ENCODE measurements around the gene LYPD4.

LYPD4 gene

DNA sequence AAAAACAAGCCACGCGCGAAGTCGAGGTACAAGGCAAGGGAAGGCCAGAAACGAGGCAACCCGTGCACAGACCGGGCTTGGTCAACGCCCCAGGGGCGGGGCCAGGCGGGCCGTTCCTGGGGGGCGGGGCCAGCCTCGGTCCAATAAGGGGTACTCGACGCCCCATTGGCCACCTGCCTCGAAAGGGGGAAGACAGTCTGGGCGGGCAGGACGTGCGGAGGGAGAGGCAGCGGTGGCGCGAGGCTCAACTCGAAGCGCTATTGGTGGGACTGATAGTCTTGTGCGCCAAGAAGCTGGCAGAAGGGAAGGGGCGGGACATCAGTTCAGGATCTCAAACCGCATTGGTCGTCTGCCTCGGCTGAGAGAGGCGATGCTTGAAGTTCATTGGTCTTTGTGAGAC lies at the start of gene LYPD4:
Gene LYPD4, minus strand, starts transcription at position 83 of the 400 bp plus-strand sequence. CDS start 5,398 bp downstream, outside the sequence.
- peaks cover 24% of the 10 kb centered on the region for H3K27me3 Mint-ChIP-seq
- peaks cover 6% of the 10 kb centered on the region for H3K36me3 Mint-ChIP-seq
- peaks cover 9% of the 10 kb centered on the region for H3K9me3 Mint-ChIP-seq
- H3K4me3 Mint-ChIP-seq: no peak within 1 kb of the TSS
- no peaks in the 10 kb centered on the region for H3K4me1 Mint-ChIP-seq
- no peak for ATAC-seq
- H3K27ac Mint-ChIP-seq: no peak within 1 kb of the TSS

GRCh38 chr19:41893899-41894298 lies 49.4 kb upstream of the LYPD4 start:
- Mint-ChIP-seq H3K27ac (peak overlapping the region; percentile 77), H3K36me3 (peaks cover 60% of the 10 kb centered on the region), H3K4me3 (no peak overlapping the region), H3K4me1 (peaks cover 48% of the 10 kb centered on the region), H3K27me3 (no peaks in the 10 kb centered on the region), H3K9me3 (no peaks in the 10 kb centered on the region)
- ATAC-seq: peak; percentile 18

- Mint-ChIP-seq H3K4me1 (peaks cover 51% of the 10 kb centered on the region), H3K4me3 (no peak overlapping the region), H3K27ac (no peak overlapping the region), H3K9me3 (no peaks in the 10 kb centered on the region), H3K27me3 (no peaks in the 10 kb centered on the region), H3K36me3 (peaks cover 51% of the 10 kb centered on the region)
- no peak for ATAC-seq
Measured at GRCh38 chr19:41892173-41892902, 47.9 kb upstream of the LYPD4 start.

GRCh38 chr19:41890936-41891335 lies 46.5 kb upstream of the LYPD4 start:
- Mint-ChIP-seq H3K9me3 (no peaks in the 10 kb centered on the region), H3K4me1 (peaks cover 57% of the 10 kb centered on the region), H3K4me3 (no peak overlapping the region), H3K36me3 (peaks cover 38% of the 10 kb centered on the region), H3K27ac (no peak overlapping the region), H3K27me3 (no peaks in the 10 kb centered on the region)
- no peak for ATAC-seq

GRCh38 chr19:41889896-41890295 lies 45.4 kb upstream of the LYPD4 start:
- Mint-ChIP-seq H3K4me3 (no peak overlapping the region), H3K27ac (peak overlapping the region; percentile 23), H3K9me3 (no peaks in the 10 kb centered on the region), H3K4me1 (peaks cover 60% of the 10 kb centered on the region), H3K27me3 (no peaks in the 10 kb centered on the region), H3K36me3 (peaks cover 30% of the 10 kb centered on the region)
- no peak for ATAC-seq

- peaks cover 58% of the 10 kb centered on the region for H3K4me1 Mint-ChIP-seq
- peak overlapping the region; percentile 77 for H3K27ac Mint-ChIP-seq
- no peaks in the 10 kb centered on the region for H3K27me3 Mint-ChIP-seq
- no peak overlapping the region for H3K4me3 Mint-ChIP-seq
- ATAC-seq: no peak
- peaks cover 23% of the 10 kb centered on the region for H3K36me3 Mint-ChIP-seq
- H3K9me3 Mint-ChIP-seq: no peaks in the 10 kb centered on the region
Measured at GRCh38 chr19:41888926-41889325, 44.4 kb upstream of the LYPD4 start.

DNA sequence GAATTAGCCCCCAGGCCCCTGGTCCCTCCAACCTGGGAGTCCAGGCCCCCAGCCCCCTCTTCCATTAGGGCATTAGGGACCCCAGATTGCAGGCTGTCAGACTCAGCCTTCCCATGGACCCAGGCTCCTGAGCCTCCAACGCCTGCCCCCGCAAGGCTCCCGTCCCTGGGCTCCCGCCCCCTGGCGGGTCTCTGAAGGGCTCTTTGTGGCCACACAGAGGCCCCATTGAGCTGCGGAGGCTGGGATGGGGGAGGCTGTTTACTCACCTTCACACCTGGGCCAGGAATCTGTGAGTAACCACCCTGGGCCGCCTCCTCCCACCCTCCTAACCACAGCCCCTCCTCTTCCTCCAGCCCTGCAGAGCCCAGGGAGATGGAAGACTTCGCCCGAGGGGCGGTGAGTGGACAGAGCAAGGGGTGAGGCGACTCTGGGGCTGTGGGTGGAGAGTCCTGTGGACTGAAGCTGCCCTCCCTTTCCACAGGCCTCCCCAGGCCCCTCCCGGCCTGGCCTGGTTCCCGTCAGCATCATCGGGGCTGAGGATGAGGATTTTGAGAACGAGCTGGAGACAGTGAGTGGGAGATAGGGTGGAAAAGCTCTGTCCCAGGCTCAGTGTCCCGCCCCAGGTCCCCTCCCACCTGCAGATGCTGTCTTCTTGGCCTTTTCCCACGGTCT lies 43.4 kb upstream of the LYPD4 start:
- Mint-ChIP-seq H3K36me3 (peaks cover 22% of the 10 kb centered on the region), H3K4me3 (peak overlapping the region; percentile 69), H3K4me1 (peaks cover 54% of the 10 kb centered on the region), H3K27ac (peak overlapping the region; percentile 77), H3K9me3 (no peaks in the 10 kb centered on the region), H3K27me3 (no peaks in the 10 kb centered on the region)
- ATAC-seq: peak; percentile 35

DNA sequence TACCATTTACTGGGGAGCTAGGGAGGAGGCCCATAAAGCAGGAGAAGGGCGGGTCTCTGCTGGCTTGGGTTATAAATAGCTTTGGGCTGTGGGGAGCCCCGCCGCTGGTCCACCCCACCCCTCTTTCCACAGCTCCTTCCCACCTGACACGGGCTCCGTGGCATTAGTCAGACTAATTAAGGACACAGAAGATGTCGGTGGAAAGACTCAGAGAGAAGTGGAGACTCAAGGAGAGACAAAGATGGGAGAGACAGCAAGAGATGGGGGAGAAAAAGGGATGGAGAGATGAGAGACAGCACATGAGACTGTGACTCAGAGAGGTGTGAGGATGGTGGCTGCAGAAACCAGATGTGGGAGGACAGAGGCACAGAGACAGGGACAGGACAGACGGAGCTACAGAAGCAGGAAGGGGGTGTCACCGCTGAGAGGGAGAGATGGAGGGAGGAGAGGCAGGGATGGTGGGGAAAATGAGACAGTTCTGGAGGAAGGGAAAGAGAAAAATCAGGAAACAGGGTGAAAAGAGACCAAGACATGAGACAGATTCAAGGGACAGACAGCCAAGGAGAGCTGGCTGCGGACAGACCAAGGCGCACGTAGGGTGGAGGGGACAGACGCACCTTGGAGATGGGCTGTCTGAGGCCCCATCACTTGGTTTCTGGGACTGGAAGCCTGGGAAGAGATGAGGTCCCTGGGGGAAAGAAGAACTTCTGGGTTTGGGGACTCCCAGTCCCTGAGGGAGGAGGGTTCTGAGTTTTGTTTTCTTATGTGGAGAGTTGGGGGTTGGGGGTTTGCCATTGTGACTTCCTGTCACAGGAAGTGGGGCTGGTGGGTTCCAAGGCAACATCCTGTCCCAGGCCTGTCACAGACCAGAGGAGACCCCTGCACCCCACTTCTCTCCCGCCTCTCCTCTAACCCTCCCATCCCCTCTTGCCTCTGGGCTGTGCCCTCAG lies 42.6 kb upstream of the LYPD4 start:
- Mint-ChIP-seq H3K4me1 (peaks cover 62% of the 10 kb centered on the region), H3K4me3 (peak overlapping the region; percentile 69), H3K9me3 (no peaks in the 10 kb centered on the region), H3K36me3 (peaks cover 22% of the 10 kb centered on the region), H3K27me3 (no peaks in the 10 kb centered on the region), H3K27ac (peak overlapping the region; percentile 77)
- ATAC-seq: peak; percentile 5

DNA sequence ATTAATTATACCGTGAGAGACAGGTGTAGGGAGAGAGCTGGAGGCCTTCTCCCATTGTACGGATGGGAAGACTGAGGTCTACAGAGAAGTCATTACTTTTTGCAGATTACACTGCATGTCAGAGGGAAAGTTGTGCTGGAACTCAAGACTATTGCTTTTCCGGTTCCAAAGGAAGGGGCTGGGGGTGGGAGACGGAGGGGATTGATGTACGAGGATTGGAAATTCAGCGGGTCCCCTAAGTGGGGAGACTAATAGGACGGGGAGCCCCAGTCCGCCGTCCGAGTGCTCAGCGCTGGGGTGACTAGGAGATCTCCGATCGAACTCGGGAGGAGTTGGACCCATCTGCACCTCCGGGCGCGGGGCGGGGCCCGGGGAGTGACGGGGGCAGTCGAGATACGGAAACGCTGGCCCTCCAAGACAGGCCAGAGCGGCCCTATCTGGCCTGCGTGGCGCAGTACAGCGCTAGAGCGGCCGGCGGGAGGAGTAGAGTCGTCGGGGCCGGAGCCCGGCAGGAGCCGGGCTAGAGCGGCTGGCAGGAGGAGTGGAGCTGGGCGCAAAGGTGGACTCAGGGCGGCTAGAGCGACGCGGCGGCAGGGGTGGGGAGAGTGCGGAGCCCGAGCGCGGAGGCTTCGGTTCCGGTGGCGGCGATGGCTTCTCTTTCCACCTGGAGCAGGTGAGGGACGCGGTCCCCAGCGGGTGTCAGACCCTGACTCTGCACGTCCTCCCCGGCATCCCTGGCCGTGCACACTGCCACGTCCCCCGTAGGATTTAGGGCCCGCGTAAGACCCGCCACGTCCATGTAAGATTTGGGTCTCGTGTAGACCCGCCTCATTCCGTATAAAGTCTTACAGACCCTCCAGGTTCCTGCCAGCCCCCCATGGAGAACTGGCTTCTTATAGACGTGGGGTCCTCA lies 39.6 kb upstream of the LYPD4 start:
- peak overlapping the region; percentile 95 for H3K4me3 Mint-ChIP-seq
- H3K27me3 Mint-ChIP-seq: no peaks in the 10 kb centered on the region
- ATAC-seq: peak; percentile 94
- H3K36me3 Mint-ChIP-seq: peaks cover 29% of the 10 kb centered on the region
- H3K9me3 Mint-ChIP-seq: no peaks in the 10 kb centered on the region
- H3K4me1 Mint-ChIP-seq: peaks cover 75% of the 10 kb centered on the region
- peak overlapping the region; percentile 83 for H3K27ac Mint-ChIP-seq

- peak overlapping the region; percentile 95 for H3K4me3 Mint-ChIP-seq
- peak overlapping the region; percentile 83 for H3K27ac Mint-ChIP-seq
- H3K4me1 Mint-ChIP-seq: peaks cover 78% of the 10 kb centered on the region
- no peaks in the 10 kb centered on the region for H3K9me3 Mint-ChIP-seq
- H3K36me3 Mint-ChIP-seq: peaks cover 32% of the 10 kb centered on the region
- ATAC-seq: no peak
- no peaks in the 10 kb centered on the region for H3K27me3 Mint-ChIP-seq
Measured at GRCh38 chr19:41883463-41883820, 39.0 kb upstream of the LYPD4 start.

DNA sequence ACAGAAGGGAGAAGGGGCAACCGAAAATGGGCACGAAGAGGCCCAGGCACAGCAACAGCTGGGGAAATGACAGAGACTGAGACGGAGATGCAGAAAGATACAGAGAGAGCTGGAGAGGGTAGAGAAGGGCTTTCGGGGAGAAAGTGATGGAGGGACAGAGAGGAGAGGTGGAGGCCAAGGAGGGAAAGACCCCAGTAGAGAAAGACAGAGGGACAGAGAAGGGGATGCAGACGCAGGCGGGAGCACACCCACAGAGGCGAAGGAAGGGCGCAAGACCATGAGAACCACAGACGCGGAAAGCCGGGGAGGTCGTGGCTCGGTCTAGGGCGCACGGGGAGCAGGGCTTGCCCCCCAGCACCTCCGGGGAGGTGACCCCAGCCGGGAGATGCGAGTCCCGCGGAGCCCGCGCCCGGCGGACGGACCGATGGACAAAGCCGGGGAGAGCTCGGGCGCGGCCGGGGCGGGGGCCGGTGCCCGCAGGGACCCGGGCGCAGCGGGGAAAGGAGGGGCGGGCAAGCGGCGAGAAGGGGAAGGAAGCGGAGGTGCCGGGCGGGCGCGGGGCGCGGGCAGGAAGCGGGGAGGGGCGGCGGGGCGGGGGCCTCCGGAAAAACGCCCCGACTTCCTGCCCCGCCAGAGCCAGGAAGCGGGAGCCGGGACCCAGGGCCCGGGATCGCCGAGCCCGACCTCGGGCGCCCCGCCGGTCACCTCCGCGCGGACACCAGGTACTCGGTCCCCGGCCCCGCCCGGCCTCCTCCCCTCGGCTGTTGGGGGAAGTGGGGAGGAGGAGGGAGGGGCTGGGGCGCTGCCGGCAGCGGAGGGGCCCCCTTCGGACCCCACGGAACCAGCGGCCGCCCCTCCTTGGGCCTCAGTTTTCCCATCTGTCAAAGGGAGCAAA lies 38.3 kb upstream of the LYPD4 start, which contains the start of gene ARHGEF1:
Gene ARHGEF1, plus strand, starts transcription at position 617 of the 895 bp plus-strand sequence. CDS start 4,899 bp downstream, outside the sequence.
- H3K4me3 Mint-ChIP-seq: peak within 1 kb of the TSS; percentile 95
- H3K27me3 Mint-ChIP-seq: no peaks in the 10 kb centered on the region
- ATAC-seq: peak; percentile 44
- no peaks in the 10 kb centered on the region for H3K9me3 Mint-ChIP-seq
- H3K4me1 Mint-ChIP-seq: peaks cover 76% of the 10 kb centered on the region
- H3K27ac Mint-ChIP-seq: peak within 1 kb of the TSS; percentile 83
- H3K36me3 Mint-ChIP-seq: peaks cover 34% of the 10 kb centered on the region

DNA sequence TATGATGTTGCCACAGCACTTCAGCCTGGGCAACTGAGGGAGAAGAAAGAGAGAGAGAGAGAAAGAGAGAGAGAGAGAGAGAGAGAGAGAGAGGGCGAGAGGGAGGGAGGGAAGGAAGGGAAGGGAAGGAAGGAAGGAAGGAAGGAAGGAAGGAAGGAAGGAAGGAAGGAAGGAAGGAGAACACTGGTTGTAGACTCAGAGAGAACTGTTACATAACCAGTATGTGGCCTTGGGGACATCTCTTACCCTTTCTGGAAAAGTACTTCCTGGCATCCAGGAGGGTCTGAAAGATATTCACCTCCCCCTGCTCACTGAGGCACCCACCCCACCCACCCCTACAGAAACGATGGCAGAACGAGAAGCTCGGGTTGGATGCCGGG lies 35.8 kb upstream of the LYPD4 start:
- Mint-ChIP-seq H3K4me3 (peak overlapping the region; percentile 60), H3K36me3 (peaks cover 40% of the 10 kb centered on the region), H3K4me1 (peaks cover 66% of the 10 kb centered on the region), H3K27ac (peak overlapping the region; percentile 89), H3K27me3 (no peaks in the 10 kb centered on the region), H3K9me3 (no peaks in the 10 kb centered on the region)
- no peak for ATAC-seq

- Mint-ChIP-seq H3K9me3 (no peaks in the 10 kb centered on the region), H3K4me3 (peak overlapping the region; percentile 92), H3K27ac (peak overlapping the region; percentile 89), H3K27me3 (no peaks in the 10 kb centered on the region), H3K4me1 (peaks cover 66% of the 10 kb centered on the region), H3K36me3 (peaks cover 40% of the 10 kb centered on the region)
- no peak for ATAC-seq
Measured at GRCh38 chr19:41879670-41880328, 35.3 kb upstream of the LYPD4 start.
